Measurements from ENCODE around the gene INCENP. TPM values are rescaled to one million over a fixed set of nuclear protein-coding genes. Genes with fewer than 3 reads are reported as not detected.

Gene INCENP
- total and polyA plus RNA-seq, 10 of the 15 experiments (the other 5 are each of a cell fraction or from before 2014, with no cell fraction given): 1.4 to 96.8 (median 29.0) TPM

DNA sequence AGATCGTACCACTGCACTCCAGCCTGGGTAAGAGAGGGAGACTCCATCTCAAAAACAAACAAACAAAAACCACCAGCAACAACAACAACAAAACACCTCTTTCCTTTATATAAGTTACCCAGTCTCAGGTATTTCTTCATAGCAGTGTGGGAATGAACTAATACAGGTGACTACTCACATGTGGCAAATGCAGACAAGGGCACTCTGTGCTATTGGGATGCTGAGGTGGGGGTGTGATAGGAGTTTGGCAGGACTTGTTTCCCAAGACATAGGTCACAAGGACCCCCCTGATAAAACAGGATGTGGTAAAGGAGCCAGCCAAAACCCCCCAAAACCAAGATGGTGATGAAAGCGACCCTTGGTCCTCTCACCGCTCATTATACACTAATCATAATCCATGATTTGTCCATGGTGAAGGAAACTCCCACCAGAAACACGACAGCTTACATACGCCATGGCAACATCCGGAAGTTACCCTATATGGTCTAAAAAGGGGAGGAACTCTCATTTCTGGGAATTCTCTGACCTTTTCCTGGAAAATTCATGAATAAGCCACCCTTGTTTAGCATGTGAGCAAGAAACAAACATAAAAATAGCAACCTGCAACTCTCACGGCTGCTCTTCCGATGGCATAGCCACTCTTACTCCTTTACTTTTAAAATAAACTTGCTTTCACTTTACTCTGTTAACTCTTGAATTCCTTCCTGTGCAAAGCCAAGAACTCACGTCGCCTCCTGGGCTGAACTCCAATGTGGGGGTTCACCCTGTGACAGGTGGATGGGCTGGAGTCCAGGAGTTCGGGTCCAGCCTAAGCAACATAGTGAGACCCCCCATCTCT, 18.8 kb upstream of the INCENP start:
- Histone ChIP-seq H3K9me3 (replicated peaks; ENCODE audit: control insufficient read depth, insufficient read depth, low read length) (no peaks in the 10 kb centered on the region), H4K20me1 (ENCODE audit: control insufficient read depth, insufficient read depth) (no peaks in the 10 kb centered on the region), H3K9ac (ENCODE audit: control insufficient read depth, insufficient read depth, low read length) (no peak overlapping the region), H3K4me2 (ENCODE audit: control insufficient read depth, insufficient read depth) (no peak overlapping the region), H3K79me2 (ENCODE audit: control insufficient read depth, insufficient read depth, low read length) (no peaks in the 10 kb centered on the region), H3K4me3 (no peak overlapping the region), H2AFZ (ENCODE audit: control insufficient read depth, low read depth, low read length) (peak overlapping the region; percentile 15), H3K4me1 (ENCODE audit: control insufficient read depth, insufficient read depth, low read length) (no peaks in the 10 kb centered on the region), H3K27ac (ENCODE audit: control insufficient read depth, insufficient read depth) (no peak overlapping the region), H3K27me3 (replicated peaks in 1 of 2; ENCODE audit: control insufficient read depth in 2 of 2, insufficient read depth in 2 of 2, low read length in 1 of 2) (no peaks in the 10 kb centered on the region), H3K36me3 (ENCODE audit: control insufficient read depth in 2 of 2, insufficient read depth in 2 of 2, low read length in 1 of 2) (no peaks in the 10 kb centered on the region)
- intact Hi-C loops (cut with micrococcal nuclease; ENCODE audit: unreplicated experiment) (loop anchor here (5.0 kb wide), 2 partner anchors 308 to 358 kb away; no protein-coding TSS in a partner anchor), in situ Hi-C loops (cut with MboI) (loop anchor here (5.0 kb wide), 2 partner anchors 208 to 308 kb away; no protein-coding TSS in a partner anchor)
- ChIA-PET SMC1A (ENCODE audit: uncharacterized antibody, unreplicated experiment) (interaction anchor here (6.6 kb wide), 1 partner anchor 22 kb away, joined by 77 read pairs; no protein-coding TSS in a partner anchor), RAD21 (ENCODE audit: unreplicated experiment) (no interaction called here), POLR2A (no interaction called here), CTCF (interaction anchor here (5.9 to 7.6 kb wide), 2 partner anchors 206 to 306 kb away, joined by 118 to 142 read pairs; no protein-coding TSS in a partner anchor)
- 27% methylated on average over 11 of the region's 11 CpGs for WGBS (ENCODE audit: insufficient coverage, insufficient replicate concordance, low lambda C conversion rate, missing lambda C conversion rate)
- no TSS peak for BruUV-seq (replicated peaks)
- DNase-seq (ENCODE audit: low read depth, low spot score) (no peak), ATAC-seq (no peak), FAIRE-seq (no peak)
- TF ChIP-seq, protein P1, sequence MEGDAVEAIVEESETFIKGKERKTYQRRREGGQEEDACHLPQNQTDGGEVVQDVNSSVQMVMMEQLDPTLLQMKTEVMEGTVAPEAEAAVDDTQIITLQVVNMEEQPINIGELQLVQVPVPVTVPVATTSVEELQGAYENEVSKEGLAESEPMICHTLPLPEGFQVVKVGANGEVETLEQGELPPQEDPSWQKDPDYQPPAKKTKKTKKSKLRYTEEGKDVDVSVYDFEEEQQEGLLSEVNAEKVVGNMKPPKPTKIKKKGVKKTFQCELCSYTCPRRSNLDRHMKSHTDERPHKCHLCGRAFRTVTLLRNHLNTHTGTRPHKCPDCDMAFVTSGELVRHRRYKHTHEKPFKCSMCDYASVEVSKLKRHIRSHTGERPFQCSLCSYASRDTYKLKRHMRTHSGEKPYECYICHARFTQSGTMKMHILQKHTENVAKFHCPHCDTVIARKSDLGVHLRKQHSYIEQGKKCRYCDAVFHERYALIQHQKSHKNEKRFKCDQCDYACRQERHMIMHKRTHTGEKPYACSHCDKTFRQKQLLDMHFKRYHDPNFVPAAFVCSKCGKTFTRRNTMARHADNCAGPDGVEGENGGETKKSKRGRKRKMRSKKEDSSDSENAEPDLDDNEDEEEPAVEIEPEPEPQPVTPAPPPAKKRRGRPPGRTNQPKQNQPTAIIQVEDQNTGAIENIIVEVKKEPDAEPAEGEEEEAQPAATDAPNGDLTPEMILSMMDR (IDR thresholded peaks at IDR 0.05 in 2 of 3, conservative IDR thresholded peaks at IDR 0.05 in 1 of 3; ENCODE audit: control insufficient read depth in 2 of 3, extremely low read depth in 1 of 3, insufficient read depth in 1 of 3, low read depth in 3 of 3, low read length in 3 of 3): no peak
- TF ChIP-seq, protein P2, sequence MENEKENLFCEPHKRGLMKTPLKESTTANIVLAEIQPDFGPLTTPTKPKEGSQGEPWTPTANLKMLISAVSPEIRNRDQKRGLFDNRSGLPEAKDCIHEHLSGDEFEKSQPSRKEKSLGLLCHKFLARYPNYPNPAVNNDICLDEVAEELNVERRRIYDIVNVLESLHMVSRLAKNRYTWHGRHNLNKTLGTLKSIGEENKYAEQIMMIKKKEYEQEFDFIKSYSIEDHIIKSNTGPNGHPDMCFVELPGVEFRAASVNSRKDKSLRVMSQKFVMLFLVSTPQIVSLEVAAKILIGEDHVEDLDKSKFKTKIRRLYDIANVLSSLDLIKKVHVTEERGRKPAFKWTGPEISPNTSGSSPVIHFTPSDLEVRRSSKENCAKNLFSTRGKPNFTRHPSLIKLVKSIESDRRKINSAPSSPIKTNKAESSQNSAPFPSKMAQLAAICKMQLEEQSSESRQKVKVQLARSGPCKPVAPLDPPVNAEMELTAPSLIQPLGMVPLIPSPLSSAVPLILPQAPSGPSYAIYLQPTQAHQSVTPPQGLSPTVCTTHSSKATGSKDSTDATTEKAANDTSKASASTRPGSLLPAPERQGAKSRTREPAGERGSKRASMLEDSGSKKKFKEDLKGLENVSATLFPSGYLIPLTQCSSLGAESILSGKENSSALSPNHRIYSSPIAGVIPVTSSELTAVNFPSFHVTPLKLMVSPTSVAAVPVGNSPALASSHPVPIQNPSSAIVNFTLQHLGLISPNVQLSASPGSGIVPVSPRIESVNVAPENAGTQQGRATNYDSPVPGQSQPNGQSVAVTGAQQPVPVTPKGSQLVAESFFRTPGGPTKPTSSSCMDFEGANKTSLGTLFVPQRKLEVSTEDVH (IDR thresholded peaks at IDR 0.05; ENCODE audit: low read depth, partially characterized antibody): no peak
- TF ChIP-seq ZZZ3 (IDR thresholded peaks at IDR 0.05; ENCODE audit: control insufficient read depth, insufficient read length, low read depth) (no peak), SRF (IDR thresholded peaks at IDR 0.05; ENCODE audit: low read depth in 2 of 2, low read length in 2 of 2) (0 out of 4 replicates have a peak, but pooled peaks of 1 of the 2 experiments have one; percentile 16), RBBP5 (conservative IDR thresholded peaks at IDR 0.05) (no peak)
